ENCODE measurements around the gene GZMB. TPM values are rescaled to one million over a fixed set of nuclear protein-coding genes. Genes with fewer than 3 reads are reported as not detected.
"Not testable (repeated sequence)": the region's sequence is repeated elsewhere in the genome, so short reads cannot be mapped to it uniquely, and the experiment has no call there.

The GZMB gene
- total RNA-seq, 4 donors from 2014 or later: 1.1 to 1.9 TPM; not detected in 2

GRCh38 chr14:24605435-24606190, 28.4 kb downstream of the GZMB start:
- DNase-seq: peak; percentile 53 to 76 (median 55)
- Histone ChIP-seq H3K27ac (no peak overlapping the region), H3K4me1 (no peaks in the 10 kb centered on the region), H3K27me3 (no peaks in the 10 kb centered on the region), H3K4me3 (no peak overlapping the region), H3K36me3 (no peaks in the 10 kb centered on the region), H3K9me3 (no peaks in the 10 kb centered on the region)
- TF ChIP-seq CTCF (IDR thresholded peaks at IDR 0.05): peak; percentile 51 to 84 (median 62)
- TF ChIP-seq POLR2A (IDR thresholded peaks at IDR 0.05): no peak

GRCh38 chr14:24597403-24597802, 36.6 kb downstream of the GZMB start:
- Histone ChIP-seq H3K4me3 (no peak overlapping the region), H3K36me3 (no peaks in the 10 kb centered on the region), H3K27me3 (no peaks in the 10 kb centered on the region), H3K9me3 (peaks cover 0 to 13% (median 2%) of the 10 kb centered on the region in 4 donors), H3K27ac (no peak overlapping the region), H3K4me1 (no peaks in the 10 kb centered on the region)
- TF ChIP-seq CTCF (IDR thresholded peaks at IDR 0.05) (no peak), POLR2A (IDR thresholded peaks at IDR 0.05) (no peak)
- DNase-seq: no peak

GRCh38 chr14:24595073-24595808, 38.7 kb downstream of the GZMB start:
- DNase-seq: no peak
- H3K27ac ChIP-seq: no peak overlapping the region
- no peak for TF ChIP-seq CTCF (IDR thresholded peaks at IDR 0.05)
- no peak for TF ChIP-seq POLR2A (IDR thresholded peaks at IDR 0.05)
- H3K27me3 ChIP-seq: no peaks in the 10 kb centered on the region
- H3K36me3 ChIP-seq: no peaks in the 10 kb centered on the region
- peaks cover 0 to 13% (median 2%) of the 10 kb centered on the region in 4 donors for H3K9me3 ChIP-seq
- no peak overlapping the region for H3K4me3 ChIP-seq
- no peaks in the 10 kb centered on the region for H3K4me1 ChIP-seq

- not testable (repeated sequence) for H3K4me1 ChIP-seq, H3K36me3 ChIP-seq, H3K4me3 ChIP-seq, H3K27ac ChIP-seq, H3K27me3 ChIP-seq, DNase-seq
- H3K9me3 ChIP-seq: peaks cover 0 to 16% (median 2%) of the 10 kb centered on the region in 4 donors
Measured at GRCh38 chr14:24591004-24591403, 43.0 kb downstream of the GZMB start.

GRCh38 chr14:24584402-24584801, 49.6 kb downstream of the GZMB start:
- H3K4me1 ChIP-seq, H3K27me3 ChIP-seq, H3K4me3 ChIP-seq, H3K36me3 ChIP-seq, H3K9me3 ChIP-seq, DNase-seq, H3K27ac ChIP-seq: not testable (repeated sequence)

Other genes starting within 250 kb of the GZMB start
- 10 to 100 TPM in 2 of 4 donors, 1 to 10 TPM in 2; 3.2 to 15.5 (median 10.3) TPM for gene NYNRIN, start 235.2 kb downstream of the GZMB start, total RNA-seq
- 1 to 10 TPM in 1 of 4 donors, under 1 TPM in 1, not detected in 2; 0.94 to 4.3 TPM for gene CBLN3, start 204.5 kb downstream of the GZMB start, total RNA-seq
- 100 to 1,000 TPM in 2 of 4 donors, 10 to 100 TPM in 2; 80.9 to 129 (median 113) TPM for gene KHNYN, start 204.2 kb downstream of the GZMB start, total RNA-seq
- 10 to 100 TPM; 25.7 to 98.2 (median 48.9) TPM for gene SDR39U1, start 191.4 kb downstream of the GZMB start, total RNA-seq
- not detected for gene CMA1, start 125.9 kb downstream of the GZMB start, total RNA-seq
- 1 to 10 TPM in 1 of 4 donors, not detected in 3; 2.0 TPM for gene CTSG, start 57.9 kb downstream of the GZMB start, total RNA-seq
- gene GZMH, start 24.5 kb downstream of the GZMB start, total RNA-seq: 1 to 10 TPM in 1 of 4 donors, not detected in 3; 1.2 TPM

All from Peyer's patch (tissue), 4 donors.